Parathyroid adenoma (tissue), 2 donors: Measurements from ENCODE around the gene YAP1.

Experiments used
- H2AFZ ChIP-seq: fragments of 300-600 bp; sonication (generic); one replicate; pipeline ENCODE4 v1.7.0; 2017; ENCODE audit warnings: antibody characterized with exemption, mild to moderate bottlenecking
- H3K27ac ChIP-seq: fragments of 300-600 bp; sonication (generic); one replicate; pipeline ENCODE4 v1.7.0; 2017
- H3K27me3 ChIP-seq: fragments of 300-600 bp; sonication (generic); one replicate; pipeline ENCODE4 v1.7.0; 2017; ENCODE audit warnings: low read length; ENCODE audit not compliant: control insufficient read depth, insufficient read depth
- H3K36me3 ChIP-seq: fragments of 300-600 bp; sonication (generic); one replicate; pipeline ENCODE4 v1.7.0; 2017; ENCODE audit warnings: low read length; ENCODE audit not compliant: control insufficient read depth, insufficient read depth
- H3K4me1 ChIP-seq: fragments of 300-600 bp; sonication (generic); one replicate; pipeline ENCODE4 v1.7.0; 2017; ENCODE audit warnings: control low read depth
- H3K4me2 ChIP-seq: fragments of 300-600 bp; sonication (generic); one replicate; pipeline ENCODE4 v1.7.0; 2017; ENCODE audit warnings: low read length
- H3K4me3 ChIP-seq: fragments of 300-600 bp; sonication (generic); one replicate; pipeline ENCODE4 v1.7.0; 2017; ENCODE audit warnings: low read depth, low read length
- H3K79me2 ChIP-seq: fragments of 300-600 bp; sonication (generic); one replicate; pipeline ENCODE4 v1.7.0; 2017; ENCODE audit warnings: control low read depth
- H3K9ac ChIP-seq: fragments of 300-600 bp; sonication (generic); one replicate; pipeline ENCODE4 v1.7.0; 2017; ENCODE audit warnings: mild to moderate bottlenecking
- H3K9me3 ChIP-seq: fragments of 300-600 bp; sonication (generic); one replicate; pipeline ENCODE4 v1.7.0; 2017; ENCODE audit warnings: low read length; ENCODE audit not compliant: control insufficient read depth
- TF ChIP-seq, protein P1 (sequence below): fragments of 300-600 bp; sonication (generic); IDR thresholded peaks from one replicate; pipeline ENCODE4 v1.7.0; 2017; ENCODE audit warnings: antibody characterized with exemption, mild to moderate bottlenecking
- donor health status: primary hyperparathyroidism.

YAP1 gene

DNA sequence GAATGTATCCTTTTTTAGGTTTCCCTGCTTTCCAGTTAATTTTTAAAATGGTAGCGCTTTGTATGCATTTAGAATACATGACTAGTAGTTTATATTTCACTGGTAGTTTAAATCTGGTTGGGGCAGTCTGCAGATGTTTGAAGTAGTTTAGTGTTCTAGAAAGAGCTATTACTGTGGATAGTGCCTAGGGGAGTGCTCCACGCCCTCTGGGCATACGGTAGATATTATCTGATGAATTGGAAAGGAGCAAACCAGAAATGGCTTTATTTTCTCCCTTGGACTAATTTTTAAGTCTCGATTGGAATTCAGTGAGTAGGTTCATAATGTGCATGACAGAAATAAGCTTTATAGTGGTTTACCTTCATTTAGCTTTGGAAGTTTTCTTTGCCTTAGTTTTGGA lies 120.7 kb downstream of the YAP1 start:
- TF ChIP-seq, protein P1, sequence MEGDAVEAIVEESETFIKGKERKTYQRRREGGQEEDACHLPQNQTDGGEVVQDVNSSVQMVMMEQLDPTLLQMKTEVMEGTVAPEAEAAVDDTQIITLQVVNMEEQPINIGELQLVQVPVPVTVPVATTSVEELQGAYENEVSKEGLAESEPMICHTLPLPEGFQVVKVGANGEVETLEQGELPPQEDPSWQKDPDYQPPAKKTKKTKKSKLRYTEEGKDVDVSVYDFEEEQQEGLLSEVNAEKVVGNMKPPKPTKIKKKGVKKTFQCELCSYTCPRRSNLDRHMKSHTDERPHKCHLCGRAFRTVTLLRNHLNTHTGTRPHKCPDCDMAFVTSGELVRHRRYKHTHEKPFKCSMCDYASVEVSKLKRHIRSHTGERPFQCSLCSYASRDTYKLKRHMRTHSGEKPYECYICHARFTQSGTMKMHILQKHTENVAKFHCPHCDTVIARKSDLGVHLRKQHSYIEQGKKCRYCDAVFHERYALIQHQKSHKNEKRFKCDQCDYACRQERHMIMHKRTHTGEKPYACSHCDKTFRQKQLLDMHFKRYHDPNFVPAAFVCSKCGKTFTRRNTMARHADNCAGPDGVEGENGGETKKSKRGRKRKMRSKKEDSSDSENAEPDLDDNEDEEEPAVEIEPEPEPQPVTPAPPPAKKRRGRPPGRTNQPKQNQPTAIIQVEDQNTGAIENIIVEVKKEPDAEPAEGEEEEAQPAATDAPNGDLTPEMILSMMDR = no peak
- no peak overlapping the region for H3K4me3 ChIP-seq
- H3K27ac ChIP-seq = no peak overlapping the region
- H3K4me2 ChIP-seq = no peak overlapping the region
- no peak overlapping the region for H2AFZ ChIP-seq
- no peaks in the 10 kb centered on the region for H3K27me3 ChIP-seq
- H3K4me1 ChIP-seq = peaks cover 5% of the 10 kb centered on the region
- H3K79me2 ChIP-seq = no peaks in the 10 kb centered on the region
- H3K9me3 ChIP-seq = no peaks in the 10 kb centered on the region
- no peaks in the 10 kb centered on the region for H3K36me3 ChIP-seq
- no peak overlapping the region for H3K9ac ChIP-seq

DNA sequence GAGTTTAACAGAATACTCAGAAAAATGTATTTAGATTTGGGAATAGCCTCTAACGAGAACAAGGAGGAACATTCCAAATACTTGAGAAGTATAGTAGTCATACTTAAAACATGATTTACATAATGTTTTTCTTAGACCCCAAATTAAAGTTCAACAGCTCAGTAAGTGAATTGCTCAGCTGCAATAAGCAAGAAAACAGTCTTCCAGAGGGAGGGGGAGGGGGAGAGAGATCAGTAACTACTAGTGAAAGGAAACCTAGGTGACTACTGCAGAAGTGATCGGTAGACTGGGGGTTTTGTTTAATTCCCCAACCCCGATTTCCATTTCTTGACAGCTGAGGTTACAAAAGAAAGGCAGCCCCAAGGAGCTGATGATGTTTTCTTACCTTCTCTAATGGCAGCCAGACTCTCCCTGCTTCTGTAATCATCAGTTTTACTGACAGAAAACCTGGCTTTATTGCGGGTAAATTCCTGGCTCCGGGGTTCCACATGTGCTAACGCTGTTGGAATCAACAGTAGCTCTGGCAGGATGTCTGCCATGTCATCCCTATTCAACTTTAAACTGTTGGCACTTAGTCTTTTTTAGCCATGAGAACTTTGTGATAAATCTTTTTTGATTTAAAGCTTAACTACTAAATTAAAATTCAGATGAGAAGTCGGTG lies 124.7 kb downstream of the YAP1 start:
- no peak overlapping the region for H3K9ac ChIP-seq
- no peak overlapping the region for H3K4me3 ChIP-seq
- no peak overlapping the region for H3K27ac ChIP-seq
- H3K9me3 ChIP-seq = no peaks in the 10 kb centered on the region
- peaks cover 3% of the 10 kb centered on the region for H3K4me1 ChIP-seq
- no peaks in the 10 kb centered on the region for H3K79me2 ChIP-seq
- H2AFZ ChIP-seq = no peak overlapping the region
- TF ChIP-seq, protein P1 = no peak
- H3K4me2 ChIP-seq = no peak overlapping the region
- no peaks in the 10 kb centered on the region for H3K36me3 ChIP-seq
- no peaks in the 10 kb centered on the region for H3K27me3 ChIP-seq

DNA sequence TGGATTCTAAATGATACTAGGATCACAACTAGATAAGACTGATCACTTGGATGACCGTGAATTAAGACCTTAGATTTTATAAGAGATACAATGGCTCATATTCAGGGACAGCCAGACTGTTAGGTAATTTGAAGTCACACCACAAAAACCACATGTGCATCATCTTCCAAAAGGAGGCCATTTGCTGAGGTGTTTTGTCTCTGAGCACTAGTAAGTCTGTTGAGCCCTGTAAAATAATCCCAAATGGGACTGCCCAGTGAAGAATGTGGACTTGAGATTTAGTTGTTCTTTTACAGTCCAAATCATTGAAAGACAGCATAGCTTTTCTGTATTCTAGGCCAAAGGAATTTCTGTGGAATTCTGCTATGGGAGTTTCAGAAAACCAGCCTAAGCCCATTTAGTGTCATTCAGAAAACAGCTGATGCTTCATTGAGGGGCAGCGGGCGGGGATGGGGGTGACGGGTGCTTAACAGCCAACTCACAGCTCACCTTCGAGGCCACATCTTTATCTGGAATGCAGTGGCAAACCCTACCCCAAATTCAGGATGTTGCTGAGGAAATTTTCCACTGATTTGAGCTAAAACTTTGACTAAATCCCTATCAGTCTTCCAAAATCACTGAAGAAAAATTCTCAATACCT lies 127.0 kb downstream of the YAP1 start:
- H2AFZ ChIP-seq = no peak overlapping the region
- TF ChIP-seq, protein P1 = no peak

DNA sequence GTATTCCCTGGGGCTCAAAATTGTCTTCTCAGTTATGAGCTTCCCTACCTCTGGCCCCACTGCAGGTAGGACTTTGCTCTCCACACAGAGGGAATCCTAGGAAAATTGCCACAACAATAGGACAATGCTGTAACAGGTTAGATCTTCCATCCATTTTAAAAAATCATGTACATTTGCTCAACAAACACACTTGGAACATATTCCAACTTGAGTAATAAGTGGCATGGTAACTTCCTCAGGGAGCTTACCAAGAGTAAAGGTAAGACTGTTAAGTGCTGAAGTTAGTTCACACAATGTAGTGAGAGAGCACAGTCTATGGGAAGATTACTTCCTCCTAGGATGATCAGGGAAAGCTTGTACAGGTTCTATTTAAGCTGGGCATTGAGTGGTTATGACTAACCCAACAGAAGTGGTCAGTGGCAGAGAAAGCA lies 128.2 kb downstream of the YAP1 start:
- Histone ChIP-seq H3K36me3 (no peaks in the 10 kb centered on the region), H3K27me3 (no peaks in the 10 kb centered on the region), H3K4me1 (no peaks in the 10 kb centered on the region), H3K4me2 (no peak overlapping the region), H3K9ac (no peak overlapping the region), H2AFZ (no peak overlapping the region), H3K9me3 (no peaks in the 10 kb centered on the region), H3K79me2 (no peaks in the 10 kb centered on the region), H3K27ac (no peak overlapping the region), H3K4me3 (no peak overlapping the region)
- TF ChIP-seq, protein P1 = no peak

More for the DNA sequence above, 127.0 kb downstream of the YAP1 start:
- Histone ChIP-seq H3K27me3 (no peaks in the 10 kb centered on the region), H3K36me3 (no peaks in the 10 kb centered on the region), H3K79me2 (no peaks in the 10 kb centered on the region), H3K4me3 (no peak overlapping the region), H3K27ac (no peak overlapping the region), H3K4me2 (no peak overlapping the region), H3K4me1 (no peaks in the 10 kb centered on the region), H3K9me3 (no peaks in the 10 kb centered on the region), H3K9ac (no peak overlapping the region)

DNA sequence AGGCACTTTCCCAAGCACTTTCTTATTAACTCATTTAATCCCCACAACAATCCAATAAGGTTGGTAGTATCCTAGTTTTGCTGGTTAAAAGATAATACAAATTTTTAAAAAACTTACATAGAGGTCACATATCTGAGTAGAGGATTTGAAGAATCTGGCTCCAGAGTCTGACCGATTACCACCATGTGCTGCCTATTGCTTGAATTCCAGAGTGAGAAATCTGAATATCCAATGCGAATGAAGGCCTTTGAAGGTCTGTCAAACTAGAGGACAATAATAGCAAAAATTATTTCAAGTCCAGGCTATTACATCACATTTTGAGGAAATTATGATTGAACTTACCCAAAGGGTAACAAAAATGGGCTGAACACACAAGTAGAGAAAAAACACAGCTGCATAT lies 129.2 kb downstream of the YAP1 start:
- TF ChIP-seq, protein P1 = no peak
- no peak overlapping the region for H3K4me2 ChIP-seq
- H3K36me3 ChIP-seq = no peaks in the 10 kb centered on the region
- H3K9me3 ChIP-seq = no peaks in the 10 kb centered on the region
- no peaks in the 10 kb centered on the region for H3K79me2 ChIP-seq
- H3K9ac ChIP-seq = no peak overlapping the region
- H3K4me3 ChIP-seq = no peak overlapping the region
- no peaks in the 10 kb centered on the region for H3K4me1 ChIP-seq
- no peaks in the 10 kb centered on the region for H3K27me3 ChIP-seq
- no peak overlapping the region for H3K27ac ChIP-seq
- H2AFZ ChIP-seq = no peak overlapping the region
